HG02610 (cell line): ENCODE measurements around the gene CAMSAP3.
"Not testable (repeated sequence)": the region's sequence is repeated elsewhere in the genome, so short reads cannot be mapped to it uniquely, and the experiment has no call there.

ENCODE experiments used
- ATAC-seq: cut with Tn5 transposase; IDR thresholded peaks from one replicate; pipeline ENCODE4 v1.9.1; 2021; ENCODE audit warnings: mild to moderate bottlenecking, moderate library complexity; ENCODE audit not compliant: unreplicated experiment

Gene CAMSAP3

DNA sequence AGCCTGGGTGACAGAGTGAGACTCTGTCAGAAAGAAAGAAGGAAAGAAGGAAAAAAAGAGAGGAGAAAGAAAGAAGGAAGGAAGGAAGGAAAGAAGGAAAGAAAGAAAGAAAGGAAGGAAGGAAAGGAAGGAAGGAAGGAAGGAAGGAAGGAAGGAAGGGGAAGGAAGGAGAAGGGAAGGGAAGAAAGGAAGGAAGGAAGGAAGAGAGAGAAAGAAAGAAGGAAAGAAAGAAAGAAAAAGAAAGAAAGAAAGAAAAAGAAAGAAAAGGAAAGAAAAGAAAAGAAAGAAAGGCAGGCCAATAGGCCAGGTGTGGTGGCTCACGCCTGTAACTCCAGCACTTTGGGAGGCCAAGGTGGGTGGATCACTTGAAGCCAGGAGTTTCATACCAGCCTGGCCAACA lies 18.2 kb upstream of the CAMSAP3 start:
- ATAC-seq = not testable (repeated sequence)

DNA sequence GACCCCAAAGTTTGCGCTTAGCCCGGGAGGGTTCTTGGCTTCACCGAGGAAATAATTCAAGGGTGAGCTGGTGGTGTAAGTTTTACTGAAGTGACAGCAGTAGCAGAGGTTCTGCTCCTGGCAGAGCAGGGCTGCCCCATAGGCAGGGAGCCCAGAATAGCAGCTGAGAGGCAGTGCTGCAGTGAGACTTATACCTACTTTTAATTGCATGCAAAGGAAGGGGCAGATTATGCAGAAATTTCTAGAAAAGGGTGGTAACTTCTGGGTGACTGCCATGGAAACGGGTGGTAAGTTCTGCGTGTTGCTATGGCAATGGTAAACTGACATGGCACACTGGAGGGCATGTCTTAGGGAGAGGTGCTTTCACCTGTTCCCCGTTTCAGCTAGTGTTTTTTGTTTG lies 17.5 kb upstream of the CAMSAP3 start:
- ATAC-seq = no peak

DNA sequence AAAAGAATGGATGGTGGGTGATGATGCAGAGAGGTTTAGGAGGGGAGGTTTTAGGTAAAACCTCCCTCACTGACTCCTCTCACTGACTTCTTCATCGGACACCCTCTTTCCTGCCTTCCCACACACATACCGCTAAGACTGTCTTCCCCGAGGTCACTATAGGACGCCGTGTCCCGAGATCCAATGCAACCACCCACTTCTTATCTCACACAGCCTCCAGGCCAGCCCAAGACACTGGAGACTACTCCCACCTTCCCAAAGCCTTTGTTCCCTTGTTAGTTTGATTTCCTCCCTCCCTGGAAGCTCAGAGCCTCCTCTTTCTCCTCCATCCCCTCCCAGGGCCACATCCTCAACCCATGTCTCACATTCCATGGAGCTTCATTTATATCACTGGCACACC lies 16.5 kb upstream of the CAMSAP3 start:
- no peak for ATAC-seq

DNA sequence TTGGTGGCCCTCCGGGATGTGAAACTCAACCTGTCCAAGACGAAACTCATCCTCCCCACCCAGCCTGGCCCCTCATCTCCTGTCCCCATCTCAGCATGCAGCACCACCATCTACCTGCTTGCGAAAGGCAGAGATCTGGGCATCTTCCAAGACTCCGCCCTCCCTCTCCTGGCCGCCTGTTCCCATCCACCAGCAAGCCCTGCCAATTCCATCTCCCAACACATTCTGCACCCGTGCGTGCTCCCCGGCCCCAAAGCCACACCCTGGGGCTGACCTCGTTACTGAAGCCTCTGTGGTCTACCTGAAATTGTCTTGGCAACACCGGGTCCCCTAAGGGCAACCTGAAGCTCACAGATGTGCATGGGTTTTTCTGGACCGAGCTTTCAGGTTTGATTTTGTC lies 13.2 kb upstream of the CAMSAP3 start:
- no peak for ATAC-seq

DNA sequence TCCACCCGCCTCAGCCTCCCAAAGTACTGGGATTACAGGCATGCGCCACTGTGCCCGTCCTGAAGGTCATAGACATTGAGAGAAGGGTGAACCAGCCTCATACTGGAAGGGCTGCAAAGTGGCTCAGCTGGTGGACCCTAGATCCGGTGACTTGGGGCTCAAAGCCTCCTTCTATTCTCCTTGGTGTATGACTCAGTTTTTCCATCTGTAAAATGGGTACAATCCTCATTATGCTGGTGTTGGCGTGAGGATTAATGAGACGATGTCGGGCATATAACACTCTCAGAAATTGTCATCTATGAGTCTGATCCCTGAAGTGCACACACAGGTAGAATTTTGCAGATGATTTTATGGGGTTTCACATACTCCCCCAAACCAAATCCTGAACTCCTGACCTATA lies 5.8 kb upstream of the CAMSAP3 start:
- ATAC-seq = no peak

DNA sequence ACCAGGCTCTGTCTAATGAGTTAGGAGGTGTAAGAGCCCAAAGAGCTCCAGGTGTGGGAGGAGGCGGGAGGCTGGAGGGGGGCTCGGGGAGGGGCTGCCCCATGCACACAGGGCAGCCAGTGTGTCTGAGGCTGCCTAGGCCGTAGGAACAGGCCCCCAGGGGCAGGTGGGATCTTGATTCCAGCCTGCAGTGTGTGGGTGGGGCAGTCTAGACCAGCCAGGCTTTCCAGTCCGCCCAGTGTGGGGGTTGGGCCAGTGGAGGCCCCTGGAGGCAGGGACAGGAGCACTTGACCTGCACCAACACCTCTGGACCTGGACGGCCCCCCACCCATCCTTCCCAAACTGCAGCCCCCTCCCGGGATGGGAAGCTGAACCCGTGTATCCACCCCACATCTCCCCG lies 5.4 kb upstream of the CAMSAP3 start:
- ATAC-seq = no peak

DNA sequence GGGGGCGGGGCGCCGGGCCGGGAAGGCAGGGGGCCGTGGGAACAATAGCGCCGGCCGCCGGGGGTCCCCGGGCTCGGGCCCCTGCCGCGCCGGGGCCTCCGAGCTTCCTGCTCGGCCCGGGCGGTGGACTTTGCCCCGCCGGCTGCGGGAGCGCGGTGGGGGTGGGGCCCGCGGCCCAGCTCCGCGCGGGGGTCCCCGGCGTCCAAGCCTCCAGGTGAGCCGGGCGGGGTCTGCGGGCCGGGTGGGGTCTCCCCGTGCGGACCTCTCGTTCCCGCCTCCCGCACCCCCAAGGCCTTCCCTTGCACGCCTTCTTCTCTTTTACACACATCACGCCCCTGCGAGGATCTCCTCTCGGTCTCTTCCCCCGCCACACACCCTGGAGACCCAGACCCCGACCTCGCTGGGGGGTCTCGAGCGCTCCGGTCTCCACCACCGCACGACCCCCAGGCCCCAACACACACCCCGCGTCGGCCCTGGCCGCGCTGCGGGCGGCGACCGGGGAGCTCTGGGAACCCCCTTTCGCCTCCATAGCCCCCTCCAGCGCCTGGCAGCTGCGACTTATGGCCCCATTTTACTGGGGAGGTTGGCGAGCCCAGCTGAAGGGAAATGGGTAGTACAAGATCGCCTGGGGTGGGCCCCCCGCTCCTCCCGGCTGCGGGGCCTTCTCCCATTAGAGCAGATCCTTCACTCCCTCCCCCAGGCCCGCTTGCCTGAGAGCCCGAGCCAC lies 711 bp downstream of the CAMSAP3 start:
- no peak for ATAC-seq

DNA sequence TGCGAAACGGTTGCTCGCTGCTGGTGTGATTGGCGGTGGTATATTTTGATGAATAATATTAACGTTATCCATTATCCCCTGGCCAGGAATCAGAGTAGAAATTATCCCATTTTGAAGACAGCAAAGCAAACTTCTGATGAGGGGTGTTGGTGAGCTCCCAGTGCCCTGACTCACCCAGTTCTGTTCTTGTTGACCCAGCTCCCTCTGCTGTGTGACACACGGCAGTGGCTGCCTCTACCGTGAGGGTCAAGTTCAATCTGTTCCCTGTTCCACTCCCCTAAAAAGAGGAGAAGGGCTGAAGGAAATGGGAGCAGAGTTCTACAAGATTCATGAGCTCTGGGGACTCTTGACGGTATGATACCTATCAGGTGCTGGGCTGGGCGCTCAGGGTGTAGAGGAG lies 2.0 kb downstream of the CAMSAP3 start:
- no peak for ATAC-seq

DNA sequence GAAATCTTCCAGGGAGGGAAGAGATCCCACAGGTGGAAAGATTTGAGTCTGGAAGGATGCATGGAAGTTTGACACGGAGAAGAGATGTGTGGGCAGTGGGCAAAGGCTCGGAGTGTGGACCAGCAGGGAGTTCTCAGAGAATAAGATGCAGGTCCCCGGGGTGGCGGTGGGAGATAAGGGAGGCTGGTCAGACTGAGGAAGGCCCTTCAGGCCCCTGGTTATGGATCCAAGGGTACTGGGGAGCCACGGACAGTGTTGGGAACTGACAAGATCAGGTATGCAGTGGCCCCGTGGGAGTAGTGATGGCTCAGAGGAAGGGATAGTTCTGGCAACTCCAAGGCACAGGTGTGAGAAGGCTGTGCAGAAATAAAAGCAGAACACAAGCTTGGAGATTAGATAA lies 2.5 kb downstream of the CAMSAP3 start:
- ATAC-seq = no peak

DNA sequence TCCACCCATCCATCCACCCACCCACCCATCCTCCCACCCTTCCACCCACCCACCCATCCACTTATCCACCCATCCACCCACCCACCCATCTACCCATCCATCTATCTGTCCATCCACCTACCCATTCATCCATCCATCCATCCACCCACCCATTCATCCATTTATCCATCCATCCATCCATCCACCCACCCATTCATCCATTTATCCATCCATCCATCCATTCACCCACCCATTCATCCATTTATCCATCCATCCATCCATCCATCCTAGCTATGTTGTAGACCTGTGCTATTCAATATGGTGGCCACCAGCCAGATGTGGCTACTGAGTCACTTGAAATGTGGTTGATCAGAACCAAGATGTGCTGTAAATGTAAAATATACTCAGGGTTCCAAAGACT lies 5.1 kb downstream of the CAMSAP3 start:
- no peak for ATAC-seq

DNA sequence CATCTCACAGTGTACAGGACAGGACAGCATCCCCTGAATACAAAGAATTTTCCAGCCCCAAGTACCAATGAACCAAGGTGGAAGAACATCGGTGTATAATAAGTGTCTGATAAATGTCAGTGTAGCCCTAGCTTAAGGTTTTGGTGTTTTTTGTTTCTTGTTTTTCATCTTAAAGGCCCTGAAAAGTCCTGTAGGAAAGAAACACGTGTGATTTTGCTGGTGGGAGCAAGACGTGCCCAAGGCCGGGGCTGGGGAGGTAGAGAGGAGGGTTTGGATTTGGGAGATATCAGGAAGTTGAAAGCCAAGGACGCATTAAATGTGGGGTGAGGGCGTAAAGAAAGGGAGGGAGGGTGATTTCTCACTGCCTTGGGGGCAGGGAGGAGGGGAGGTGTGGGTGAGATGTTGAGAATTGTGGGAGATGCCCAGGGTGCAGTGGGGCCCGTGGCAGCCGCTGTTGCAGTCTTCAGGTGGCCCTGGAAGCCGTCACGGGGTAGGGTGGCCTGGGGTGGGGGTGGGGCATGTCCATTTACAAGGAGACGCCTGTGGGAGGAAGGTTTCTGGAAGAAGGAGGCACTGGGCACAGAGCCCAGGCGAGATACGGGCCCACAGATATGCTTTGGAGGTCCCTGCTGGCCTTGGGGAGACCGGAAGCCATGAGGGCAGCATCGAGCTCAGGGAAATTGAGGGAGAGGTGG lies 6.7 kb downstream of the CAMSAP3 start:
- no peak for ATAC-seq

DNA sequence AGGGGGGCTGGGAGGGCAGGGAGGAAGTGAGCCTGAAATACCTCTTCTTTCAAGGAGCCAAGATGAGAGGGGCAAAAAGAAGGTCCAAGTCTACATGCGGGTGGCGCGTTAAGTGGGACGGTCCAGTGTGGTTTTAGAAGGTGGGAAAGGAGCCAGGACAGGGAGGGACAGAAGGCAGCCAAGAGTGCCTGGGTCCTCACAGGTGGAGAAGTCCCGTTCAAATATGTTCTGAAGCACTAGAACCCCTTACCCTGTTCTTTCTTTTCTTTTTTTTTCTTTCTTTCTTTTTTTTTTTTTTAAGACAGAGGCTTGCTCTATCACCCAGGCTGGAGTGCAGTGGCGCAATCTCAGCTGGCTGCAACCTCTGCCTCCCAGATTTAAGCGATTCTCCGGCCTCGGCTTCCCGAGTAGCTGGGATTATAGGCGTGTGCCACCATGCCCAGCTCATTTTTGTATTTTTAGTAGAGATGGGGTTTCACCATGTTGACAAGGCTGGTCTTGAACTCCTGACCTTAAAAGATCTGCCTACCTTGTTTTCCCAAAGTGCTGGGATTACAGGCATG lies 7.4 kb downstream of the CAMSAP3 start:
- no peak for ATAC-seq

DNA sequence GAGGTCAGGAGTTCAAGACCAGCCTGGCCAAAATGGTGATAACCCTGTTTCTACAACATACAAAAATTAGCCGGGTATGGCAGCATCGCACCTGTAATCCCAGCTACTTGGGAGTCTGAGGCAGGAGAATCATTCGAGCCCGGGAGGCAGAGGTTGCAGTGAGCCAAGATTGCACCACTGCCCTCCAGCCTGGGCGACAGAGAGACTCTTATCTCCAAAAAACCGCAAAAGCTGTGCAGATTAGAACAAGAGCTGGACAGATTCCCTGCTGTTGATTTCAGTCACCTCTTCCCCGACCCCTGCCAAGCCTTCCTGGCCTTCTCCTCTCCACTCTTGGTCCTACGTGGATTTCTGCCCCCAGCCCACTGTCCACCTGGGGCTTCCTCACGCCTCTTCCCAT lies 8.3 kb downstream of the CAMSAP3 start:
- ATAC-seq = no peak

DNA sequence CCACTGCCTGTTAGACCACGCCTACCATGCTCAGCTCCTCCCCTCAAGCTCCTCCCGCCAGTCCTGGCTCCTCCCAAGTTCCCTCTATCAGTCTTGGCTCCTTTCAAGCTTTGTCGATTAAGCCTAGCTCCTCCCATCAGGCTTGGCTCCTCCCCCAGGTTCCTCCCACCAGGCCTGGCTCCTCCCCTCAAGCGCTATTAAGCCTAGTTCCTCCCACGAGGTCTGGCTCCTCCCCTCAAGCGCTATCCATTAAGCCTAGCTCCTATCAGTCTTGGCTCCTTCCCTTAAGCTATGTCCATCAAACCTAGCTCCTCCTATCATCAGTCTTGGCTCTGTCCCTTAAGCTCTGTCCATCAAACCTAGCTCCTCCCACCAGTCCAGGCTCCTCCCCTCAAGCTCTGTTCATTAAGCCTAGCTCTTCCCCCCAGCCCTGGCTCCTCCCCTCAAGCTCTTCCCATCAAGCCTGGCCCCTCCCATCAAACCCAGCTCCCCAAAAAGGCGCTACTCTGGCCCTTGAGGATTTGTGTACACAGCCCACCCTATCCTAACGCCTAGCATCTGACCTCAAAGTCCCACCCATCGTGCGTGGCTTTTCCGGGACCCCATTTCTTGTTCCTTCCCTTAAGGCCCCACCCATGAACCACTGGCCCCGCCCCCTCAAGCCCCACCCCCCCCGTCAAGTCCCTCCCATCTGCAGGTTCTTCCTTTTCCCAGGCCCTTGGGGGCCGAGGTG lies 10.0 kb downstream of the CAMSAP3 start:
- no peak for ATAC-seq

DNA sequence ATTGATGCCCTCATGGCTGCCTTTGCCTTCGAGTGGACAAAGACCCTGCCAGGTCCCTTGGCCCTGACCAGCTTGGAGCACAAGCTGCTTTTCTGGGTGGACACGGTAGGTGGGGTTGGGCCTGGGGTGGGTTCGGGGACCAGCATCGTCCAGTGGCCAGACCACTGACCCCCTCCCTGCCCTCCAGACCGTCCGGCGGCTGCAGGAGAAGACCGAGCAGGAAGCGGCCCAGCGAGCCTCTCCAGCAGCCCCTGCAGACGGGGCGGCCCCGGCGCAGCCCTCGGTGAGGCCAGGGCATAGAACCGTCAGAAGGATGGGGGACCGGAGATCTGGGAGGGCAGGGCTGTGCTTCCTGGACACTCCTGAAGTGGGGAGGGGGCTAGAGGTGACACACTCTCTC lies 10.6 kb downstream of the CAMSAP3 start:
- no peak for ATAC-seq

DNA sequence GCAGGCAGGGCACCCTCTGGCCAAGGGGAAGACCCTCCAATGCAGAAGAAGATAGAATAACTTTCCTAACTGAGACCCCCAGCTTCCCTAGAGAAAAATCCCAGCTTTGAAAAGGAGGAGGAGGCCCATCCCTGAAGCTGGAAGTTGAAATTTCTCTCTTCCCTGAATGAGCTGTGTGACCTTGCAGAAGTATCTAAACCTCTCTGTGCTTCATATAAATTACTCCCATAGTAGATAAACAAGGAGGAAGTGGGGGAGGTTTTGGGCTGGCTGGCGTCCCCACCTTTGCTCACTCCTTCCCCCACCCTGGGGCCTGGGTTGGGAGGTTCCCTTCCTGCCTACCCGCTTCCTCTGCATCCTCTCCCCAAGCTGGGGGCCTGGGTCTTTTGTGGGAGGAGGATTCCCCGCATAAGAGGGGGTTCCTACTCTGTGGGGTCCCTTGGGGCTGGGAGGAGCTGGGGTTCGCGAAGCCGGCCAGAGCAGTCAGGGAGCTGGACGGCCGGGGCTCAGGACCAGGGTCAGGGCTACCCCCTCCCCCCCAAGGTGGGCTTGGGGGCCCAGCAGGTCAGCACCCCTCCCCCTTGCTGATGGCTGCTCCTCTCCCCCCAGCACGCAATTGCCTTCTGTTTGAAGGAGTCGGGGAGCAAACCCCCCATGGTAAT lies 11.7 kb downstream of the CAMSAP3 start:
- no peak for ATAC-seq

DNA sequence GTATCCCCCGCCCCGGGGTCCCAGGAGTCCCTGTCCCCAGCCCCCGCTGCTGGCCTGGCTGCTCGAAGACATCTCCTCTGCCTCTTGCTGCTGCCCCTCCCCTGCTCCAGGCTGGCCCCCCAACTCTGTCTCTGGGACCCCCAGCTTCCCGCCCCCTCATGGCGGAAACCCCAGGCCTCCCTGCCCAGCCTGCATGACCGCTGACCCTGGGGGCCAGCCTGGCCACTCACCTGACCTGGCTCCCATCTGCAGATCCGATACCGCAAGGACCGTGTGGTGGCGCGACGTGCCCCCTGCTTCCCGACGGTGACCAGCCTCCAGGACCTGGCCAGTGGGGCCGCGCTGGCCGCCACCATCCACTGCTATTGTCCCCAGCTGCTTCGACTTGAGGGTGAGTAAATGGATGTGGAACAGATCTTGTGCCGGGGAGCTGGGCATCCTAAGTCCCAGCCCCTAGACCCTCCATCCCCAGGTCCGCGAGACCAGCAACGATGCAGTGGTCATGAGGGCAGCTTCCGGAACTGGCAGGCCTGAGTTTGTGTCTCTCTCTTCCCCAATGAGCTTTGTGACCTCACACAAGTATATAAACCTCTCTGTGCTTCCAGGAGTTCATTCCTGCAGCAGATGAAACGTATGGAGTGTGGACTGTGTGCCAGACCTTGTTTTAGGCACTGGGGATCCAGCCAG lies 12.4 kb downstream of the CAMSAP3 start:
- ATAC-seq = no peak

DNA sequence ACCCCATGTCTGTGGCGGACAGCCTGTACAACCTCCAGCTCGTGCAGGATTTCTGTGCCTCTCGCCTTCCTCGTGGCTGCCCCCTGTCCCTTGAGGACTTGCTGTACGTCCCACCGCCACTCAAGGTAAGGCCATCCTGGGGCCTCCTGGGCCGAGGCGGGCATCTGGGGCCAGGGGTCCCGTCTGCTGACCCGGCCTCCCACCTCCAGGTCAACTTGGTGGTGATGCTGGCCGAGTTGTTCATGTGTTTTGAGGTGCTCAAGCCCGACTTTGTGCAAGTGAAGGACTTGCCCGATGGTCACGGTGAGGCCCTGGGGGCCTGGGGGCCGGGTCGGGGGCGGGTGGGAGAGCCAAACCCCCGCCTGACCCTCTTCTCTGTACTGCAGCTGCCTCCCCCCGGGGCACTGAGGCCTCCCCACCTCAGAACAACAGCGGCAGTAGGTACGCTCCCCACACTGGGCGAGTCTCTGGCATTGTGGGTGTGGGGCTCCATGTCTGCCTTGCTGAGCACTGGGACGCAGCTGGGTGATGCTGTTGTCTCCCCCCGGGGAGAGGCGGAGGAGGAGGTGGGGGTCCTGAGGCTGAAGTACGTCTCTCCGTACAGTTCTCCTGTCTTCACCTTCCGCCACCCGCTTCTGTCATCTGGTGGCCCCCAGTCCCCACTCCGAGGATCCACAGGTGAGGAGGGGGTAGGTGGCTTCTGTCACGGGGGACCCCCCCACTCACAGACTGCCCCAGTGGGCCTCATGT lies 15.0 kb downstream of the CAMSAP3 start:
- no peak for ATAC-seq

DNA sequence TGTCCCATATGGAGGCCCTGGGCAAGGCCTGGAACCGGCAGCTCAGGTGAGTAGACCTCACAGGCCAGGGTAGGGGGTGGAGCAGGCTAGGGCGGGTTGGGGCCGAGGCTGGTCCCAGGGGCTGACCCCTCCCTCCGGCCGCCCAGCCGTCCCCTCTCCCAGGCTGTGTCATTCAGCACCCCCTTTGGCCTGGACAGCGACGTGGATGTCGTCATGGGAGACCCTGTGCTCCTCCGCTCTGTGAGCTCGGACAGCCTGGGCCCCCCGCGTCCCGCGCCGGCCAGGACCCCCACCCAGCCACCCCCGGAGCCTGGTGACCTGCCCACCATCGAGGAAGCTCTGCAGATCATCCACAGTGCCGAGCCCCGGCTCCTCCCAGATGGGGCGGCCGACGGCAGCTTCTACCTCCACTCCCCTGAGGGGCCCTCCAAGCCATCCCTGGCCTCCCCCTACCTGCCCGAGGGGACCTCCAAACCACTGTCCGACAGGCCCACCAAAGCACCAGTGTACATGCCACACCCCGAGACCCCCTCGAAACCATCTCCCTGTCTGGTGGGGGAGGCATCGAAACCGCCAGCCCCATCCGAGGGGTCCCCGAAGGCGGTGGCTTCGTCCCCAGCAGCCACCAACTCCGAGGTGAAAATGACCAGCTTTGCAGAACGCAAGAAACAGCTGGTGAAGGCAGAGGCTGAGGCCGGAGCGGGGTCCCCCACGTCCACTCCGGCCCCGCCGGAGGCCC lies 16.0 kb downstream of the CAMSAP3 start:
- no peak for ATAC-seq
